GM23248 (cell line): ENCODE data around the gene CROCC.
"Not testable (repeated sequence)": the region's sequence is repeated elsewhere in the genome, so short reads cannot be mapped to it uniquely, and the experiment has no call there.

Experiments used
- EZH2 ChIP-seq: fragments of 200-600 bp; sonication (generic); IDR thresholded peaks from 2 replicates; pipeline ENCODE4 v1.6.1; 2018; ENCODE audit warnings: antibody characterized with exemption, mild to moderate bottlenecking; ENCODE audit not compliant: insufficient read depth, poor library complexity, severe bottlenecking
- EZH2phosphoT487 ChIP-seq: fragments of 200-600 bp; sonication (generic); IDR thresholded peaks from 2 replicates; pipeline ENCODE4 v1.6.1; 2018; ENCODE audit warnings: antibody characterized with exemption, moderate library complexity, mild to moderate bottlenecking, low read depth; ENCODE audit not compliant: insufficient read depth

DNA sequence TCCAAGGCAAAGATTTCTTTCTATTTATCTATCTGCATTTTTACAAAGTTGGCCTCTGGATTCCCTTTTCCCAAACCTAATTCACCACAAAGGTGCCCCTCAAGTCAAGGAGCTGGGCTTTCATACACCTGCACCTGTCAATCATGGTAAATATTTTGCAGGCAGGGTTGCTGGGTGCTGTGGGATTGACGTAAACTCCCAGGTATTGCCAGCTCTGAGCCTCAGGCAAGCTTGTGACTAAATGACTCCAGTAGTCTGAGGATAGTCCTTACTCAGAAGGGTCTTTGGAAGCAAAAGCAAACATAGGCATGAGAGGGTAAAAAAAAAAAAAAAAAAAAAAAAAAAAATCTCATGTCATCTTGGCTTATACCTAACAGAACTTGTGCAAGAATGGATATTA, 40.0 kb upstream of the CROCC start:
- not testable (repeated sequence) for TF ChIP-seq EZH2, EZH2phosphoT487
